ENCODE measurements around the gene PCDHA4. TPM values are rescaled to one million over a fixed set of nuclear protein-coding genes. Genes with fewer than 3 reads are reported as not detected.

Gene PCDHA4
- total and polyA plus RNA-seq, 2 of the 8 experiments (the other 6 are each of a cell fraction or from before 2014, with no cell fraction given), result 3.7 to 5.7 TPM

- CTCF ChIA-PET (ENCODE audit: partially characterized antibody), result interaction anchor here (0.6 to 3.4 kb wide), 37 partner anchors 9 to 335 kb away, joined by 3 to 23 read pairs (median 4); partner anchors contain the start of genes DND1, PCDHA11, PCDHA12 and PCDHA4
- peak within 1 kb of the TSS; percentile 62 to 85 (median 72); a peak in 6 of 7 replicates for H3K9ac ChIP-seq (replicated peaks in 1 of 4; ENCODE audit: extremely low read depth in 1 of 4, low read depth in 3 of 4, low read length in 3 of 4)
- TF ChIP-seq GABPA (IDR thresholded peaks at IDR 0.05; ENCODE audit: borderline replicate concordance, insufficient read depth, low read length) (no peak), HDAC2 (IDR thresholded peaks at IDR 0.05; ENCODE audit: borderline replicate concordance in 1 of 2, low read depth in 2 of 2, low read length in 2 of 2) (no peak), ASH2L (IDR thresholded peaks at IDR 0.05; ENCODE audit: low read length) (no peak), CBX5 (IDR thresholded peaks at IDR 0.05; ENCODE audit: low read depth, low read length) (no peak), GTF2F1 (IDR thresholded peaks at IDR 0.05; ENCODE audit: borderline replicate concordance, low read depth, low read length) (no peak), EP300 (IDR thresholded peaks at IDR 0.05; ENCODE audit: borderline replicate concordance in 1 of 2, low read depth in 2 of 2, low read length in 2 of 2) (no peak), EZH2 (IDR thresholded peaks at IDR 0.05; ENCODE audit: low read depth, low read length, severe bottlenecking) (no peak), SAP30 (IDR thresholded peaks at IDR 0.05; ENCODE audit: insufficient read depth, insufficient replicate concordance, low read length) (no peak), KDM4A (IDR thresholded peaks at IDR 0.05; ENCODE audit: low read depth, low read length, severe bottlenecking) (peak; percentile 53)
Measured at GRCh38 chr5:140855772-140856674, 49.2 kb downstream of the PCDHA4 start, which contains the start of gene PCDHA10. Gene PCDHA10 (plus strand): TSS chr5:140855897. CDS start chr5:140856049, 152 bp downstream.

More at GRCh38 chr5:140855772-140856674, 49.2 kb downstream of the PCDHA4 start, which contains the start of gene PCDHA10:
- no peak within 1 kb of the TSS for H3K56ac ChIP-seq (replicated peaks; ENCODE audit: insufficient read length, low read depth, low read length)
- H4K20me1 ChIP-seq (replicated peaks in 1 of 2; ENCODE audit: control insufficient read depth in 1 of 2, insufficient read depth in 2 of 2, low read length in 2 of 2), result no peaks in the 10 kb centered on the region
- WGBS, 2 experiments (ENCODE audit: extremely low coverage in 1 of 2, insufficient coverage in 1 of 2, insufficient read length in 1 of 2, insufficient replicate concordance in 2 of 2, low coverage in 1 of 2, low lambda C conversion rate in 2 of 2, missing lambda C conversion rate in 1 of 2), result 11% methylated on average over 36 of the region's 44 CpGs; no CpG with 5 or more reads in 1 of the 2 experiments
- no peak within 1 kb of the TSS for H3K23ac ChIP-seq (ENCODE audit: insufficient read length)
- no peak within 1 kb of the TSS for H2BK15ac ChIP-seq (ENCODE audit: low read length)
- no peaks in the 10 kb centered on the region for H3K23me2 ChIP-seq (ENCODE audit: low read depth, low read length)
- no peaks in the 10 kb centered on the region for H3K79me1 ChIP-seq (ENCODE audit: low read depth, low read length)
- peaks cover 0 to 6% (median 0%) of the 10 kb centered on the region in 4 experiments; a peak in 1 of 8 replicates for H3K36me3 ChIP-seq (ENCODE audit: control insufficient read depth in 2 of 4, insufficient read depth in 4 of 4, low read length in 3 of 4)
- H3K4me3 ChIP-seq (ENCODE audit: extremely low read depth in 1 of 4, insufficient read depth in 2 of 4, low read depth in 3 of 4, low read length in 4 of 4), result peak within 1 kb of the TSS; percentile 67 to 83 (median 72)
- no peak within 1 kb of the TSS for H3K4ac ChIP-seq (replicated peaks; ENCODE audit: insufficient read length, low read depth, low read length)
- H4K5ac ChIP-seq (ENCODE audit: insufficient read length, low read depth, low read length), result no peak within 1 kb of the TSS
- no peak within 1 kb of the TSS; the same call in 1 of the 2 replicates for H3K27ac ChIP-seq (ENCODE audit: low read depth, low read length)
- H4K8ac ChIP-seq (ENCODE audit: extremely low read depth, insufficient read depth, low read length), result peak within 1 kb of the TSS; percentile 35; the same call in 1 of the 2 replicates
- H3K14ac ChIP-seq (ENCODE audit: insufficient read length), result no peak within 1 kb of the TSS
- H2AFZ ChIP-seq (ENCODE audit: low read length), result peak within 1 kb of the TSS; percentile 95
- H2BK5ac ChIP-seq (ENCODE audit: low read depth, low read length), result no peak within 1 kb of the TSS
- no peak for DNase-seq (ENCODE audit: low read depth in 1 of 2, low spot score in 2 of 2)
- H3K4me2 ChIP-seq (ENCODE audit: insufficient read depth in 1 of 2, low read depth in 2 of 2, low read length in 2 of 2), result peak within 1 kb of the TSS; percentile 67 to 69
- no peak within 1 kb of the TSS for H3K18ac ChIP-seq (ENCODE audit: extremely low read depth, low read length)
- no peak for FAIRE-seq
- H4K91ac ChIP-seq (replicated peaks; ENCODE audit: insufficient read length, low read length), result no peak within 1 kb of the TSS
- H2BK20ac ChIP-seq (ENCODE audit: low read length), result no peak within 1 kb of the TSS
- no peaks in the 10 kb centered on the region for H3K27me3 ChIP-seq (replicated peaks in 1 of 4; ENCODE audit: control insufficient read depth in 3 of 4, extremely low read depth in 1 of 4, insufficient read depth in 3 of 4, low read length in 3 of 4)
- H2BK12ac ChIP-seq (ENCODE audit: low read depth, low read length), result no peak within 1 kb of the TSS
- peaks cover 0 to 13% of the 10 kb centered on the region in 2 experiments; a peak in 1 of 4 replicates for H3K9me3 ChIP-seq (ENCODE audit: insufficient read depth in 2 of 2, low read depth in 1 of 2, low read length in 1 of 2)
- no peak within 1 kb of the TSS for H2BK120ac ChIP-seq (replicated peaks; ENCODE audit: low read depth, low read length)
- POLR2A ChIA-PET (ENCODE audit: partially characterized antibody), result interaction anchor here (1.2 to 2.1 kb wide), 4 partner anchors 14 to 184 kb away, joined by 3 to 7 read pairs (median 6); no protein-coding TSS in a partner anchor
- no peaks in the 10 kb centered on the region for H3K79me2 ChIP-seq (ENCODE audit: control insufficient read depth in 1 of 2, insufficient read depth in 2 of 2, low read length in 2 of 2)
- no peak within 1 kb of the TSS for H2AK5ac ChIP-seq (ENCODE audit: low read depth, low read length)
- no peaks in the 10 kb centered on the region for H3K4me1 ChIP-seq (replicated peaks in 1 of 4; ENCODE audit: control insufficient read depth in 3 of 4, insufficient read depth in 4 of 4, low read length in 3 of 4)
